ENCODE results near the gene SNN. TPM values are rescaled to one million over a fixed set of nuclear protein-coding genes. Genes with fewer than 3 reads are reported as not detected.
A peak's percentile ranks its signal among the peaks of the same experiment; 100 is the strongest.

SNN gene
- total RNA-seq, 1 donor from 2014 or later, result 38.3 TPM

DNA sequence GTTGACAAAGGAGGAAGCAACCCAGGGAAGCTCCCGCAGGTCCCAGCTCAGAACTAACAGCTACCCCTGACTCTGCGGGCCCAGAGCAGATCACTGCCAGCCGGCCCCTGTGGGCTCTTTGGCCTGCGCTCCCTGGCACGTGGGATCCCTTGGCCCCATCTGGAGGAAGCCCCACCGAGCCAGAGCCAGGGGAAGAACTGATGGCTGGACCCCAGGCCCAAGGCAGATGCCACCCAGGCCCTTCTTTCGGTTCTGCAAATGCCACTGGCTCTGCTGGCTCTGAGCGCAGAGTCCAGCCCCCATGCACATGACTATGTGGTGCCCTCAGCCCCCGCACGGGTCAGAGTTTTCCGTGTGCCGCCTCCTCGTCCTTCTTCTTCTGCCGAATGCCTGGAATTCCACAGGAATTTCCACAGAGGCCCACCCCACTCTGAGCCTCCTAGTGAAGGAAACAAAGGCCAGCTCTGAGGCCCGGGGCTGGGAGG lies 35.8 kb upstream of the SNN start:
- peak; percentile 40 to 73 for DNase-seq (ENCODE audit: low spot score in 2 of 2, unreplicated experiment in 2 of 2)
- Mint-ChIP-seq H3K9me3 (no peaks in the 10 kb centered on the region), H3K27ac (peak overlapping the region; percentile 86), H3K27me3 (ENCODE audit: low read depth) (no peaks in the 10 kb centered on the region), H3K36me3 (no peaks in the 10 kb centered on the region), H3K4me3 (no peak overlapping the region), H3K4me1 (peaks cover 44% of the 10 kb centered on the region)
- TF ChIP-seq, protein P1, sequence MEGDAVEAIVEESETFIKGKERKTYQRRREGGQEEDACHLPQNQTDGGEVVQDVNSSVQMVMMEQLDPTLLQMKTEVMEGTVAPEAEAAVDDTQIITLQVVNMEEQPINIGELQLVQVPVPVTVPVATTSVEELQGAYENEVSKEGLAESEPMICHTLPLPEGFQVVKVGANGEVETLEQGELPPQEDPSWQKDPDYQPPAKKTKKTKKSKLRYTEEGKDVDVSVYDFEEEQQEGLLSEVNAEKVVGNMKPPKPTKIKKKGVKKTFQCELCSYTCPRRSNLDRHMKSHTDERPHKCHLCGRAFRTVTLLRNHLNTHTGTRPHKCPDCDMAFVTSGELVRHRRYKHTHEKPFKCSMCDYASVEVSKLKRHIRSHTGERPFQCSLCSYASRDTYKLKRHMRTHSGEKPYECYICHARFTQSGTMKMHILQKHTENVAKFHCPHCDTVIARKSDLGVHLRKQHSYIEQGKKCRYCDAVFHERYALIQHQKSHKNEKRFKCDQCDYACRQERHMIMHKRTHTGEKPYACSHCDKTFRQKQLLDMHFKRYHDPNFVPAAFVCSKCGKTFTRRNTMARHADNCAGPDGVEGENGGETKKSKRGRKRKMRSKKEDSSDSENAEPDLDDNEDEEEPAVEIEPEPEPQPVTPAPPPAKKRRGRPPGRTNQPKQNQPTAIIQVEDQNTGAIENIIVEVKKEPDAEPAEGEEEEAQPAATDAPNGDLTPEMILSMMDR (IDR thresholded peaks at IDR 0.05; ENCODE audit: unreplicated experiment), result no peak

DNA sequence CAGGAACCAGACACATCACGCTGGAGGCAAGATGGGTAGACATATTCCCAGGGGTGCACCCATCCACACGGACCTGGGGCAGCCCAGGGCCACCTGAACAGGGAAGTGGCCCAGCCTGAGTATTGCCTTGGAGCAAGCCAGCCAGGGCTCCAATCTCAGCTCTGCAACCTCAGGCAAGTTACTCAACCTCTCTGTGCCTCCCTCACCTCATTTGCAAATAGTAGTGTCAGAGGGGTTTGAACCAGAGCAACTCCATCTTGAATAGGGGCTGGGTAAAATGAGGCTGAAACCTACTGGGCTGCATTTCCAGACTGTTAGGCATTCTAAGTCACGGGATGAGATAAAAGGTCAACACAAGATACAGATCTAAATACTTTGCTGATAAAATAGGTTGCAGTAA lies 35.1 kb upstream of the SNN start:
- H3K4me1 Mint-ChIP-seq, result peaks cover 41% of the 10 kb centered on the region
- no peaks in the 10 kb centered on the region for H3K27me3 Mint-ChIP-seq (ENCODE audit: low read depth)
- no peak overlapping the region for H3K4me3 Mint-ChIP-seq
- TF ChIP-seq, protein P1 (IDR thresholded peaks at IDR 0.05; ENCODE audit: unreplicated experiment), result no peak
- no peaks in the 10 kb centered on the region for H3K36me3 Mint-ChIP-seq
- no peak for DNase-seq (ENCODE audit: low spot score in 2 of 2, unreplicated experiment in 2 of 2)
- peak overlapping the region; percentile 86 for H3K27ac Mint-ChIP-seq
- H3K9me3 Mint-ChIP-seq, result no peaks in the 10 kb centered on the region

DNA sequence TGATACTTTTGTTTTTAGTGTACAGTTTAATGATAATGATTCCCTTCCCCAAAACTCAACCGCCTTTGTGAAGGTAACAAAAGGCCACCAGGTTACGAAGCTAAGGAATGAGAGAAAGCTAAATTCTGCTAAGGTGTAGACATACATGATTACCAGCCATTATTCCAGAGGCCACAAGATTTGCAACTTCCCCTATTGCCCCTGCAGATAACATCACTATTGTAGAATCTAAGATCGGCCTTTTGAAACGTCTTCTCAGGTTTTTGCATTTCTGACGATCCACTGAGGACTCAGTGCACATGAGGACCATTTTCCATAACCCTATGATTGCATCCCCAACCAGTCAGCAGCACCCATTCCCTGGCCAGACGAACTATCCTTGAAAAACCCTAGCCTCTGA lies 33.9 kb upstream of the SNN start:
- TF ChIP-seq, protein P1 (IDR thresholded peaks at IDR 0.05; ENCODE audit: unreplicated experiment), result no peak
- Mint-ChIP-seq H3K9me3 (no peaks in the 10 kb centered on the region), H3K27ac (peak overlapping the region; percentile 52), H3K27me3 (ENCODE audit: low read depth) (no peaks in the 10 kb centered on the region), H3K4me3 (no peak overlapping the region), H3K4me1 (peaks cover 37% of the 10 kb centered on the region), H3K36me3 (no peaks in the 10 kb centered on the region)
- DNase-seq (ENCODE audit: low spot score in 2 of 2, unreplicated experiment in 2 of 2), result no peak

DNA sequence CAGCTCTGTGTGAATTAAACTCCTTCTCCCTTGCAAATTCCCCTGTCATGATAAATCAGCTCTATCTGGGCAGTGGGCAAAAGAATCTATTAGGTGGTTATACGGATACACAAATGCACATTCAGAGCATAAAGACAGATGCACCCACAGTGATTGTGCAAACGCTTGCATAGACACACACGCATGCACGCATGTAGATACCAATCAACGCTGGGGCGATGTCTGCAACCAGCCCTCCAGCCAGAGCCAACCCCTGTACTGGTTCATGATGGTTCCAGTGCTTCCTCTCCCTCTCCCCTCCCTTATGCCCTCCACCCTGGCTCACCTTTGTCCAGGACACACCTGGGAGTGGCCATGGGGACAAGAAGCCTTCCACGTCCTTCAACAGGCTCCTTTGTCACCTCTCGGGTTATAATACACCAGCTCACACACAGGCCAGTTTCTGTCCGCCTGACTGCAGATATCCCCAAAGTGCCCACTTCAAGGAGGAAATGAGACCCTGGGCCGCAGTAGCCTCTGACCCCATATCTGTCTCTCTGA lies 33.1 kb upstream of the SNN start:
- Mint-ChIP-seq H3K36me3 (no peaks in the 10 kb centered on the region), H3K4me1 (peaks cover 36% of the 10 kb centered on the region), H3K27me3 (ENCODE audit: low read depth) (no peaks in the 10 kb centered on the region), H3K4me3 (no peak overlapping the region), H3K27ac (no peak overlapping the region), H3K9me3 (no peaks in the 10 kb centered on the region)
- no peak for DNase-seq (ENCODE audit: low spot score in 2 of 2, unreplicated experiment in 2 of 2)
- TF ChIP-seq, protein P1 (IDR thresholded peaks at IDR 0.05; ENCODE audit: unreplicated experiment), result no peak

DNA sequence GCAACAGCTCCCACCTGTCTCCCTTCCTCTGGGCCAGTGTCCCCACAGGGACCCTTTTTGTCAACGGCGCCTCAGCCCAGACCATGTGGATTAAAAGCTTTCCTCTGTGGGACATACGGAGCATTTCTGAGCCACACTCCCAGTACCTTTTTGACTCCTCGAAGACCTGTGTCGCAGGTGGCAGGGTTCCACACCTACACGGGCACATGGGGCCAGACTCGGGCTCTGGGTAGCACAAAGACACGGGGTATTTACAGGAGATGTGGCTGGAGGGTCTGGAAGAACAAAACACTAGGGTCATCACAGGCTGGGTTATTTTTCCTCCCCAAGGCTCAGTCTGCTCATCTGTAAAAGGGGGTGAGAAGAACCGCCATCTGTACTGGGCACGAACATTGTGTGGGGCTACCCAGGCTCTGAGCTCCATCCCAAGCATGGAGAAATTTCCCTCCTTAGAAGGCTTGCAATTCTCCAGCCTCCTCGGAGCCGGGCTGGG lies 32.5 kb upstream of the SNN start:
- Mint-ChIP-seq H3K4me3 (peak overlapping the region; percentile 59), H3K4me1 (peaks cover 42% of the 10 kb centered on the region), H3K9me3 (no peaks in the 10 kb centered on the region), H3K27me3 (ENCODE audit: low read depth) (no peaks in the 10 kb centered on the region), H3K27ac (peak overlapping the region; percentile 93), H3K36me3 (no peaks in the 10 kb centered on the region)
- TF ChIP-seq, protein P1 (IDR thresholded peaks at IDR 0.05; ENCODE audit: unreplicated experiment), result no peak
- no peak for DNase-seq (ENCODE audit: low spot score in 2 of 2, unreplicated experiment in 2 of 2)

Measured in mesothelial cell of epicardium (in vitro differentiated cells).